CD1c-positive myeloid dendritic cell (primary cell): ENCODE data around the gene TRIM28.
"Not testable (repeated sequence)": the region's sequence is repeated elsewhere in the genome, so short reads cannot be mapped to it uniquely, and the experiment has no call there.

Experiments used
- DNase-seq: peaks from one replicate; pipeline ENCODE4 v3.0.0-alpha.2; 2016; ENCODE audit errors: extremely low spot score

Gene TRIM28

DNA sequence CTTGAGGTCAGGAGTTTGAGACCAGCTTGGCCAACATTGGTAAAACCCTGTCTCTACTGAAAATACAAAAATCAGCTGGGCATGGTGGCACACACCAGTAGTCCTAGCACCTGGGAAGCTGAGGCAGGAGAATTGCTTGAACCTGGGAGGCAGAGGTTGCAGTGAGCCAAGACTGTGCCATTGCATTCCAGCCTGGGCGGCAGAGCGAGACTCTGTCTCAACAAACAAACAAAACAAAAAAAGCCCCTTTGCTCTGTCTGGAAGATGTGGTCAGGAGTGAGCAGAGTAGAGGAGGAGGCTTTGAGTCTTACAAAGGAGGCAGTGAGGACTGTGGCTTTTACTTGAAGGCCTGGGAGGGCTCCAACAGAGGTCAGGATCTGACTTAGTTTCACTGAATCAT lies 33.7 kb downstream of the TRIM28 start:
- DNase-seq: not testable (repeated sequence)

GRCh38 chr19:58578012-58578925 lies 34.4 kb downstream of the TRIM28 start:
- no peak for DNase-seq

DNA sequence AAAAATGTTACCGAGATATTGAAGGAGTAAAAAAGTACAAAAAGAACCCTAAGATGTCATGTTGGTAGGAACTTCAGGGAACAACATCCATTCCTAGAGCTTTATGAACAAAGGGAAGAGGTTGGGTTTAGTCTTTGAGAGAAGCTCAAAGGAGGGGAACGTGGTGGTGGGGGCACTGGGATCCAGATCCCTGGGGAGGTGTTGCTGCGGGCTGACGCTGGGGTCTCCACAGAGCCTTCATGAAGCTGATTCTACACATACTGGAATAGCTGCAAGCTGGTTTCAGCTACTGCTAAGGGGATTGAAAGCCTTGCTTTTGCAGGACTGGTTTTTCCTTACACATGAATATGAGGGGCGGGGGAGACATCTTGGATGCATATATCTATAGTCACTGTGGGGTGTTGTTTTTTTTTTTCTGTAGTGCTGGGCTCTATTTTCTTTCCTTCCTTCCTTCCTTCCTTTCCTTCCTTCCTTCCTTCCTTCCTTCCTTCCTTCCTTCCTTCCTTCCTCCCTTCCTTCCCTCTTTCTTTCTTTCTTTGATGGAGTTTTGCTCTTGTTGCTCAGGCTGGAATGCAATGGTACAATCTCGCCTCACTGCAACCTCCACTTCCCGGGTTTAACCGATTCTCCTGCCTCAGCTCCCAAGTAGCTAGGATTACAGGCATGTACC lies 35.7 kb downstream of the TRIM28 start:
- no peak for DNase-seq

- peak; percentile 93 for DNase-seq
These were observed 37.6 kb downstream of the TRIM28 start for GRCh38 chr19:58581227-58582141.

DNA sequence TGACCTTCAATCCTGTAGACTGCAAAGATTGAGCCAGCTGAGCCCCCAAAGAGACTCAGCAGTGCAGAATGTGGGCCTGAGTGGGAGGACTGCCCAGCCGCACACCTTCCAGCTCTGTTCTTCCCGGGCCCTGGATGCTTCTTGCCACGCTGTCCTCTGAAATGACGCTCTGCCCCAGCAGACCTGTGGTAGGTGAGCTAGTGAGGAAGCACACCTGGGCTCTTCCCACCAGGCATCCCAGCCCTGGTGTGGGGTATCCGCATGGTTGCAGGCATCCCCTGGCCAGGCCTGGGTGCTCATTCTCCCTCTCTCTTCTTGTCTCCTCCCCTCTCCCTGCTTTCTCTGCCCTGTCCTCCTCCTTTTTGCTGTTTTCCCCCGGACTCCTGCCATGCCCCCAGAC lies 39.1 kb downstream of the TRIM28 start:
- no peak for DNase-seq

GRCh38 chr19:58584498-58585441 lies 40.9 kb downstream of the TRIM28 start:
- DNase-seq: no peak

DNA sequence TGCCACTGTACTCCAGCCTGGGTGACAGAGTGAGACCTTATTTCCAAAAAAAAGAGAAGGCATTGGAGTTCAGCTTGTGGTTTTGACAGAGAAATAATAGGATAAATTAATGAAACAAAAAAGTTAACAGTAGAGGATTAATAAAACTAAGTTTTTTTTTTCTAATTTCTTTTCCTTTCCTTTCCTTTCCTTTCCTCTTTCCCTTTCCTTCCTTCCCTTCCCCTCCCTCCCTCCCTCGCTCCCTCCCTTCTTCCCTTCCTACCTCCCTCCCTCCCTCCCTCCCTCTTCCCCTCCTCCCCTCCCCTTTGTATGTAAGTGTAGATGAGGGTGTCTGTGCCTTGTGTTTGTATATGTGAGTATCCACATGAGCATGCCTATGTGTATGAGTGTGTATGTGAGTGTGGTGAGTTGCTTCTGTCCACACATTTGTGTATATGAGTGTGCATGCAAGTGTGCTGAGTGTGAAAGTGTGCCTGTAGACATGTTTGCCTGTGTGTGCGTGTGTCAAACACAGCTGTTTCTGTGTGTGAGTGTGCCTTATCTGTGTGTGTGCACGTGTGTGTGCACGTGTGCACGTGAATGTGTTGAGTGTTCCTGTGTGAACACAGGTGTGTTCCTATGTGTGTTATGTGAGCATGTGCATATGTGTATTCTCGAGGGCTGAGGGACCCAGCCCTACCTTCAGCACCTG lies 41.7 kb downstream of the TRIM28 start:
- no peak for DNase-seq

DNA sequence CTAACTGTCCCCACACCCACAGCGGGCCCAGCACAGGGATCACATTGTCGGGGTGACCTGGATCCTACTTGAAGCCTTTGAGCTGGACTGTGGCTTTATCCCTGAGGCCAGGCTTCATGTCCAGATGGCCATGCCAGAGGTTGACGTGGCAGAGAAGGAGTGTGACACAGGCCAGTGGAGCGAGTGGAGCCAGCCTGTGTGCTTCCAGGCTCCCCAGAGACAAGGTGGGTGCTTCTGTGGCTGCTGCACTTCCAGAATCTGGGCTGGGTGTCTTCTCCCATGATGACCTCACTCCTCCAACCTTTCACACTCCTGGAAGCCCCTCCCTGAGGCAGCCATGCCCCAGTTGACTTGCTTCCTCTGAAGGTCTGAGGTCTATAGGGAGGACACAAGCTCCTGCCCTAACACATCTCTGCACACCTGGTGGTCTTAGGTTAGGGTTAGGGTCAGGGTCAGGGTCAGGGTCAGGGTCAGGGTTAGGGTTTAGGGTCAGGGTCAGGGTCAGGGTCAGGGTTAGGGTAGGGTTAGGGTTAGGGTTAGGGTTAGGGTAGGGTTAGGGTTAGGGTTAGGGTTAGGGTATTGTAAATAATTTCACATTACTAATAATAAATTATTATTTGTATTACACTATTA lies 42.4 kb downstream of the TRIM28 start:
- DNase-seq: no peak
